NCI-H226 (cell line): ENCODE results near the gene CTF1.
A peak's percentile ranks its signal among the peaks of the same experiment; 100 is the strongest.
"Not testable (repeated sequence)": the region's sequence is repeated elsewhere in the genome, so short reads cannot be mapped to it uniquely, and the experiment has no call there.

ENCODE experiments used
- DNase-seq: peaks from one replicate; pipeline ENCODE4 v3.0.0-alpha.2; 2015

Gene CTF1

GRCh38 chr16:30888856-30889499, 7.4 kb upstream of the CTF1 start:
- DNase-seq: no peak

- no peak for DNase-seq
Measured at GRCh38 chr16:30889721-30890120, 6.7 kb upstream of the CTF1 start.

DNA sequence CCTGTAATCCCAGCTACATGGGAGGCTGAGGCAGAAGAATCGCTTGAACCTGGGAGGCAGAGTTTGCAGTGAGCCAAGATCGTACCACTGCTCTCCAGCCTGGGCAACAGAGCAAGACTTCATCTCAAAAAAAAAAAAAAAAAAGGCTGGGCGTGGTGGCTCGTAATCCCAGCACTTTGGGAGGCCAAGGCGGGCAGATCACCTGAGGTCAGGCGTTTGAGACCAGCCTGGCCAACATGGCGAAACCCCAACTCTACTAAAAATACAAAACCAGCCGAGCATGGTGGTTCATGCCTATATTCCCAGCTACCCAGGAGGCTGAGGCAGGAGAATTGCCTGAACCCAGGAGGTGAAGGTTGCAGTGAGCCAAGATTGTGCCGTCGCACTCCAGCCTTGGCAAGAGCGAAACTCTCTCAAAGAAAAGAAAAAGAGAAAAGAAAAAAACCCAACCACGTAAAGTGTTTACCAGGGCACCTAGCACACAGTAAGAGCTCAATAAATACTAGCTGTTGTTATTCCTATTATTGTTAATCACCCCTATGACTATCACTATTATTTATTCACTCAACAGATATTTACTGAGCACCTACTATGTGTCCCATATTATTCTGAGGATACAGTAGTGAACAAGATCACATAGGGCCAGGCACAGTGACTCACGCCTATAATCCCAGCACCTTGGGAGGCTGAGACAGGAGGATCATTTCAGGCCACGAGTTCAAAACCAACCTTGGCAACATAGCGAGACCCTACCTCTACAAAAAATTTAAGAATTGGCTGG, 5.2 kb upstream of the CTF1 start:
- not testable (repeated sequence) for DNase-seq

GRCh38 chr16:30892670-30893416, 3.6 kb upstream of the CTF1 start:
- DNase-seq: no peak

DNA sequence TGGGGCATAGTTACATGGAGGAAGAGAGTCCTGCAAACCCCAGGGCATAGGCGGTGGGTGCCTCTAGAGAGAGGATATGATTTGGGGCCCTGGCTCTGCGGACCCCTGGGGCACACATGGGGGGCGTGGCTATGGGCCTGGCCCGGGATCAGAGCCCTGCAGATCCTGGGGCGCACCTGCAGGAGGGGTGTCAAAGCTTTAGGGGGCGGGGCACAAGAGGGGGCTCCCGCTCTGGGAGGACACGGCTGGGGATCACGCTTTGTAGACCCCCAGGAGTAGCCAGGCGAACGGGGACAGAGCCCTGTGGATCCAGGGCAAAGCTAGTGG, 3.0 kb upstream of the CTF1 start:
- no peak for DNase-seq

GRCh38 chr16:30893744-30894539, 2.5 kb upstream of the CTF1 start, which contains the start of gene BCL7C:
TSS of gene BCL7C (minus strand) at chr16:30894077. CDS start at chr16:30893944, 133 bp downstream.
- DNase-seq: peak; percentile 74

DNA sequence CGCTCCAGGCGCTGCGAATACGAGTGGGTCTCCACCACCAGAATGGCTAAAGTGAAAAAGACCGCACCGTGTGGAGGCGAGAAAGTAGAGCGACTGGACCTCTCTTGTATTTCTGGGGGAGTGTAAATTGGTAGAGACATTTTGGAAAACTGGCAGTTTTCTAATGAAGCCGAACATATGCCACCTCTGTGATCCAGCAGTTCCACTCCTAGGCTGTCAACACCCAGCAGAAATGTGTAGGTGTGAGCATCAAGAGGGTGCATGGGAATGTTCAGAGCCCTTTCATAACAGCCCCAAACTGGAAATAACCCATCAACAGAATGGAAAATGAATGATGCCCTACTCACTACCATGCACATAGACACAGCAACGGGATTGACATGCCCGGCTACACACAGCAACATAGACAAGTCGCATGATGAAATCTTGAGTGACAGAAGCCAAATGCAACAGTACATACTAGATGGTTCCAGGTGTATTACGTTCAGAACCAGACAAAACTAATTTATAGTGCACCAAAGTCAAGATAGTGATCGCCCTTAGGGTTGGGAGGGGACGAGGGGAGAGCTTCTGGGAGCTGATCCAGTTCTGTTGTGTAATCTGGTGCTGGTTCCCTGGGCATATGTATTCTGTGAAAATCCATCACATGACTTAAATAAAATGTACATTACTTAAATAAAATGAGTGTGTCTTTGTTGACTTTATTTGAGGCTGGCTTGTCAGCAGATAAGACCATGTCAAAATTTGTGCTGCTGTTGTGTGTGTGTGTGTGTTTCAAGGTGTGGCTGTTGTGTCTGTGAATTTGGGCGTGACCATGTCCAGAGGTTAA, 1.7 kb upstream of the CTF1 start:
- DNase-seq: peak; percentile 13

DNA sequence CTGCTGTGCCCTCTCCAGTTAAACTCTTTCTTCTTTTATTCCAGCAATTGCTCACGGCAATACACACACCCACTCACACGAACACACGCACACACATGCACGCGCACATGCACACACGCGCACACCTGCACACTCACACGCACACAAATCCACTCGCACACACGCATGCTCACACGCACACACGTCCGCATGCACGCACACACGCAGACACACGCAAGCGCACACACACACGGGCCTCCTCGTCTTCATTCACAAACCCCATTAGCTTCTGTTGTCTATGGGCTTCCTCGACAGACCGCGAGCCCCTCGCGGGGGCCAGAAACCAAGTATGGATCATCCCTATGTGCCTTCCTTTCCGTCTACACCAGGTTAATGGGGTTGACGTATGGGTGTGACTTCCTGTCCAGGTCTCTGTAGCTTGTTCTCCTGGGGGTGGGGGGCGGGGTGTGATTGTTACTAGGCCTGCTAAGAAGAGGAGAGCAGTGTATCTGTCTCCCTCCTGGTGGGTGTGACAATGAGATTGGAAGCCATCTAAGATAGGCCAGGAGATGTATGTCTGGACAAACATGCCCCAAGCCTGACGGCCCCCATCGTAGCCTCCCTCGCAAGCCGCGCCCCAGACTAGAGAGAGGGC, 670 bp upstream of the CTF1 start:
- DNase-seq: no peak

- peak; percentile 93 for DNase-seq
Measured at GRCh38 chr16:30896889-30897733, 697 bp downstream of the CTF1 start.

GRCh38 chr16:30899794-30900193, 3.4 kb downstream of the CTF1 start:
- no peak for DNase-seq

DNA sequence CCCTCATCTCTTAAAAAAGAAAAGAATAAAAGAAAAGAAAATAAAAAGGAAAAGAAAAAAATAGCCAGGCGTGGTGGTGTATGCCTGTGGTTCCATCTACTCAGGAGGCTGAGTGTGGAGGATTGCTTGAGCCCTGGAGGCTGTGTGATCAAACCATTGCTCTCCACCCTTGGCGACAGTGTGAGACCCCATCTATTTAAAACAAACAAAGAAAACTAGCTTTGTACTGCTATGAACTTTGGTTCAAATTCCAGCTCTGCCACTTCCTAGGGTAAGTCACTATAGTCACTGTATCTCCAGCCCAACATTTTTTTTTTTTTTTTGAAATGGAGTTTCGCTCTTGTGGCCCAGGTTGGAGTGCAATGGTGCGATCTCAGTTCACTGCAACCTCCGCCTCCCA, 4.2 kb downstream of the CTF1 start:
- no peak for DNase-seq

GRCh38 chr16:30901201-30902028, 5.0 kb downstream of the CTF1 start:
- DNase-seq: no peak

- DNase-seq: no peak
Measured at GRCh38 chr16:30902029-30902972, 5.9 kb downstream of the CTF1 start.

DNA sequence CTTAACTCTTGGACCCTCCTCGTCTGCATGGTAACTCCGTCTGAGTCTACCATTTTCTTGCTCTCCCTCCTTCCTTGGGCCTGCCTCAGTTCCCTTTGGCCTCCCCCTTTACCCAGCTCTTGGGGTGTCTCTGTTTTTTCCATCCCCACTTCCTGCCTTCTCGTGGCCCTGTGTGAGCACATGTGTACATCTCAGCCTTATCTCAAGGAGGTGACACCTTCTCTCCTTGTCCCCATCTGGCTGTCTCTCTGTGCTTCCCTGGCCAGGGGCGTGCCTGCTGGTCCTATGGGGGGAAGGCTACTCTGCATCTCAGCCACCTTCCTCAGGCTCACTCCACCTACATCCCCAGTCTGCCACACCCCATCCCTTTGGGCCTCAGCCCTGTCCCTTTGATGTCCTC, 6.6 kb downstream of the CTF1 start:
- DNase-seq: no peak

GRCh38 chr16:30903596-30903995, 7.2 kb downstream of the CTF1 start:
- peak; percentile 38 for DNase-seq

GRCh38 chr16:30904114-30904780, 7.8 kb downstream of the CTF1 start:
- no peak for DNase-seq

DNA sequence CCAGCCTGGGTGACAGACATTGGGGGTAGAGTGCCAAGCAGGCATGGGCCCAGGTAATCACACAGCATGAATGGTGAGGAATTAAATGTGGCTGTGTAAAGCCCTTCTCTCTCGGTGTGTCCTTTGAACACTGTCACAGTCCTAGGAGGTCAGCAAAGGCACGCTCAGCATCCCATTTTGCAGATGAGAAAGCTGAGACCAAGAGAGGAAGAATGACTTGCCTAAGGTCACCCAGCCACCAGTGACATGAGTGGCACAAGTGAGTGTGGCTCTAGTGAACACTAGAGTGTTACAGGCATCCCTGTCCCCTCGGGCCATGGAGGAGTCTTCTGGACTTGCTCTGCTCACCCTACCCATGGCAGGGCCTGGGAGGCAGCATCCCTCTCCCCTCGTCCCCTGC, 10.7 kb downstream of the CTF1 start:
- no peak for DNase-seq
